CD4-positive, alpha-beta T cell treated with Interleukin-12 subunit alpha and Interleukin-12 subunit beta, for 1 hour (primary cell): Measurements from ENCODE around the gene ASL.
A peak's percentile ranks its signal among the peaks of the same experiment; 100 is the strongest.
"Not testable (repeated sequence)": the region's sequence is repeated elsewhere in the genome, so short reads cannot be mapped to it uniquely, and the experiment has no call there.

Experiments used
- DNase-seq: peaks from one replicate; pipeline ENCODE4 v3.0.0-alpha.2; 2020

Gene ASL

GRCh38 chr7:66119245-66119850 is 43.7 kb downstream of the ASL start:
- no peak for DNase-seq

GRCh38 chr7:66123175-66123528 is 47.5 kb downstream of the ASL start:
- DNase-seq = no peak

GRCh38 chr7:66124569-66124861 is 48.9 kb downstream of the ASL start:
- not testable (repeated sequence) for DNase-seq

GRCh38 chr7:66125052-66125694 is 49.6 kb downstream of the ASL start:
- peak; percentile 24 for DNase-seq

- DNase-seq = peak; percentile 15
Observed at GRCh38 chr7:66125781-66126352, 50.2 kb downstream of the ASL start.

GRCh38 chr7:66127172-66127571 is 51.6 kb downstream of the ASL start:
- not testable (repeated sequence) for DNase-seq

GRCh38 chr7:66138994-66139752 is 63.6 kb downstream of the ASL start:
- no peak for DNase-seq

GRCh38 chr7:66140924-66141323 is 65.3 kb downstream of the ASL start:
- no peak for DNase-seq

GRCh38 chr7:66142334-66142733 is 66.7 kb downstream of the ASL start:
- no peak for DNase-seq

GRCh38 chr7:66142996-66143395 is 67.4 kb downstream of the ASL start:
- DNase-seq = no peak
